ENCODE data around the gene NEURL1.

The NEURL1 gene

GRCh38 chr10:103641326-103641725 lies 147.8 kb downstream of the NEURL1 start:
- TF ChIP-seq CTCF (IDR thresholded peaks at IDR 0.05; ENCODE audit: borderline replicate concordance, insufficient read depth, low read depth, low read length): no peak

More at GRCh38 chr10:103641326-103641725, 147.8 kb downstream of the NEURL1 start:
- H3K4me3 ChIP-seq (ENCODE audit: low read depth, low read length): no peak overlapping the region
